ENCODE results near the gene NSUN7.
A peak's percentile ranks its signal among the peaks of the same experiment; 100 is the strongest.
"Not testable (repeated sequence)": the region's sequence is repeated elsewhere in the genome, so short reads cannot be mapped to it uniquely, and the experiment has no call there.

The NSUN7 gene, protein sequence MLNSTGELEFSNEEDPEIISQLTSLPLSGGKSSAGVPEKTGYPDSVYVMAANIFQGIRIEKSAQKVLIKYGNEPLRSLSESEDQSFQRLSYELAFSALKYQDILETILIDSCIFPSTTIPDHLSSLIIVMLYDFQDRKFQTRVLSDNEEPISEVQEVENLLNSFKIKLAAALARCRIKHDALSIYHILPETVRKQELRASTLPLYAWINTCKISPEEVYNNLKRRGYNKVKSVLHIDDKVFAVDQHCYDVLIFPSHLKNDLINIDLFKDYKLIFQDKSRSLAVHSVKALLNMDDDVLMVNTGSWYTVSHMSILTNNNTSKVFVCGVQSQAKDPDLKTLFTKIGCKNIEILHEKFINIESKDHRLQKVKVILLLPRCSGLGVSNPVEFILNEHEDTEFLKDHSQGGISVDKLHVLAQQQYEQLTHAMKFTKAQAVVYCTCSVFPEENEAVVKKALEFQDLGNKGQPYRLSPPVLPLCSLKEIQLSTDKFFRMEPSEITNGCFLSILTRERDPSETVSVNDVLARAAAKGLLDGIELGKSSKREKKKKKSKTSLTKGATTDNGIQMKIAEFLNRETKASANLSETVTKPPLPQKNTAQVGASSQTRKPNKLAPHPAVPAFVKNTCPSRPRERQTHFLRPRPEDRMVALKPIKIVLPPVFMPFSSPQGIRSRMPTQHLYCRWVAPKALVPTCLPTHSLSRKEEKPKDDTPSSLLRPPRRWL

GRCh38 chr4:40749717-40750460, at the start of gene NSUN7:
Gene NSUN7, plus strand, starts transcription at chr4:40749955. Its CDS starts 739 bp downstream, at chr4:40750694.
- peak; percentile 64 for DNase-seq (ENCODE audit: low read depth)
- peak within 1 kb of the TSS; percentile 58 for H3K4me3 ChIP-seq (ENCODE audit: low read length)
- TF ChIP-seq CTCF (IDR thresholded peaks at IDR 0.05; ENCODE audit: insufficient read depth, low read depth, low read length, missing control alignments) = no peak

DNA sequence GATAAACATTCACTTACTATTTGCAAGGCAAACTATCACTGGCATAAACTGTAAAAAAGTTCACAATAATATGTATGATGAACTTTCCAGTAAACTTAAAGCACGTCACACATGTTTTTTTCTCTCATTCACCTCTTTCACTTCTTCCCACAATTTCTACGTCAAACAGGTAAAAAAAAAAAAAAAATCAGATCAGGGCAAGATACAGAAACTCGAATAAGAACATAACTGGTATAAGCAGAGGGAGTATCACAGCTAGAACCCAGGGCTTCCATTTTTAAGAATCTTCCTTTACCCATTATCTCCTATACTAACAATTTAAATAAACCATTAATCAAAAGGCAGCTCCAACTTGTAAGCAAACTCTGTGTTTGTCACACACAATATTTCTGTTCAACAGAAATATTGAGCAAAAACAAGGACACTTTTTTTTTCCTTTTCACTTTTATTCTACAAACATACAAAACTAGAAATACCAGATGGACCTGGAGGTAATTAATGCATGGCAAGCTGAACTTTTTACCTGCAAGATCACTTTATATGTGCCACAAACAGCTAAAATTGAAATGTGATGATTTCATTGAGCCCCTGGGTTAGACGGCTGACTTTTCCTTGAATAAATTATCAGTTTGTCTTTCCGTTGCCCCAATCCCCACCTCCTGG, 47.5 kb upstream of the NSUN7 start:
- no peak for TF ChIP-seq CTCF (IDR thresholded peaks at IDR 0.05; ENCODE audit: insufficient read depth, low read depth, low read length, missing control alignments)
- no peak for DNase-seq (ENCODE audit: low read depth)
- H3K4me3 ChIP-seq (ENCODE audit: low read length) = no peak overlapping the region

DNA sequence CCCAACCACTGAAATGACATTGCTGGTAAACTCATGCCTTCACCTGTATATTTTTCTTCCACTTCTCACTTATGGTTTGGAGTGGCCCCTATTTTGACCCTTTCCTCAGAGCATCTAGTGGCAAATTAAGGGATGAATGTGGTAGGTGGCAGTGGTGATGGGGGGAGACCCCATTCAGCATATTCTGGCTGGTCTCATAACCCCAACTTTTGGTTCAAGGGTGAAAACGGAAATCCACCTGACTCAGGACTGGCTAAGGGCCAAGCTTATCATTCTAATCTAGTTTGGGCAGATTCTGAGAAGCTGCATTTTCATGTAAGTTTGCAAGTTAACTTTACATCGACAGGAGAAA, 47.0 kb upstream of the NSUN7 start:
- no peak for TF ChIP-seq CTCF (IDR thresholded peaks at IDR 0.05; ENCODE audit: insufficient read depth, low read depth, low read length, missing control alignments)
- DNase-seq (ENCODE audit: low read depth) = peak; percentile 27
- no peak overlapping the region for H3K4me3 ChIP-seq (ENCODE audit: low read length)

- DNase-seq (ENCODE audit: low read depth) = no peak
- no peak overlapping the region for H3K4me3 ChIP-seq (ENCODE audit: low read length)
- TF ChIP-seq CTCF (IDR thresholded peaks at IDR 0.05; ENCODE audit: insufficient read depth, low read depth, low read length, missing control alignments) = no peak
These were observed 45.7 kb upstream of the NSUN7 start for GRCh38 chr4:40704073-40704472.

- no peak for TF ChIP-seq CTCF (IDR thresholded peaks at IDR 0.05; ENCODE audit: insufficient read depth, low read depth, low read length, missing control alignments)
- no peak overlapping the region for H3K4me3 ChIP-seq (ENCODE audit: low read length)
- peak; percentile 63 for DNase-seq (ENCODE audit: low read depth)
These were observed 39.1 kb upstream of the NSUN7 start for GRCh38 chr4:40710484-40711254.

DNA sequence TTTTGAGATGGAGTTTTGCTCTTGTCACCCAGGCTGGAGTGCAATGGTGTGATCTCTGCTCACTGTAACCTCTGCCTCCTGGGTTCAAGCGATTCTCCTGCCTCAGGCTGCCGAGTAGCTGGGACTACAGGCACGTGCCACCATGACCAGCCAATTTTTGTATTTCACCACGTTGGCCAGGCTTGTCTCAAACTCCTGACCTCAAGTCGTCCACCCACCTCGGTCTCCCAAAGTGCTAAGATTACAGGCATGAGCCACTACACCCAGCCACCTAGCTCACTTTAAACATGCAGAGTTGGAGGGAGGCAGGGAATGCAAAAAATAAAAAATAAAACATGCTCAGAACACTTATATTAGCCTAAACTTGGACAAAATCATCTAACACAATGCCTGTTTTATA, 36.8 kb upstream of the NSUN7 start:
- DNase-seq (ENCODE audit: low read depth); H3K4me3 ChIP-seq (ENCODE audit: low read length): not testable (repeated sequence)

Measured in epithelial cell of esophagus (primary cell).